Astrocyte of the spinal cord (primary cell): Measurements from ENCODE around the gene GPBP1.
"Not testable (repeated sequence)": the region's sequence is repeated elsewhere in the genome, so short reads cannot be mapped to it uniquely, and the experiment has no call there.

ENCODE experiments used
- DNase-seq: peaks from one replicate; pipeline ENCODE4 v3.0.0; 2011; ENCODE audit warnings: low read depth, low spot score
- H3K4me3 ChIP-seq: 2 replicates; pipeline ENCODE4 v1.5.1; 2011; ENCODE audit warnings: low read depth, mild to moderate bottlenecking, low read length, moderate library complexity
- CTCF ChIP-seq: IDR thresholded peaks from 2 replicates; pipeline ENCODE4 v1.5.1; 2012; ENCODE audit warnings: low read depth, mild to moderate bottlenecking, low read length, inconsistent platforms
- in situ Hi-C: cut with HindIII; loops from 2 replicates; pipeline ENCODE4 v1.10.0; 2017; ENCODE audit warnings: low sequenced_read_pairs

The GPBP1 gene

GRCh38 chr5:57157666-57158065 is 16.2 kb upstream of the GPBP1 start:
- no peak overlapping the region for H3K4me3 ChIP-seq
- in situ Hi-C loops, result no loop called here
- DNase-seq, result no peak
- no peak for TF ChIP-seq CTCF

GRCh38 chr5:57163553-57164006 is 10.3 kb upstream of the GPBP1 start:
- TF ChIP-seq CTCF, result no peak
- no peak overlapping the region for H3K4me3 ChIP-seq
- in situ Hi-C loops, result no loop called here
- no peak for DNase-seq

- no peak for TF ChIP-seq CTCF
- DNase-seq, result no peak
- in situ Hi-C loops, result no loop called here
- no peak overlapping the region for H3K4me3 ChIP-seq
Observed at GRCh38 chr5:57164124-57164523, 9.7 kb upstream of the GPBP1 start.

DNA sequence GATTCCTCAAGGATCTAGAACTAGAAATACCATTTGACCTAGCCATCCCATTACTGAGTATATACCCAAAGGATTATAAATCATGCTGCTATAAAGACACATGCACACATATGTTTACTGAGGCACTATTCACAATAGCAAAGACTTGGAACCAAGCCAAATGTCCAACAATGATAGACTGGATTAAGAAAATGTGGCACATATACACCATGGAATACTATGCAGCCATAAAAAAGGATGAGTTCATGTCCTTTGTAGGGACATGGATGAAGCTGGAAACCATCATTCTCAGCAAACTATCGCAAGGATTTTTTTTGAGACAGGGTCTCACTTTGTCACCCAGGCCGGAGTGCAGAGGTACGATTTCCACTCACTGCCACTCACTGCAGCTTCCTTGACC is 8.7 kb upstream of the GPBP1 start:
- in situ Hi-C loops, H3K4me3 ChIP-seq, DNase-seq: not testable (repeated sequence)

DNA sequence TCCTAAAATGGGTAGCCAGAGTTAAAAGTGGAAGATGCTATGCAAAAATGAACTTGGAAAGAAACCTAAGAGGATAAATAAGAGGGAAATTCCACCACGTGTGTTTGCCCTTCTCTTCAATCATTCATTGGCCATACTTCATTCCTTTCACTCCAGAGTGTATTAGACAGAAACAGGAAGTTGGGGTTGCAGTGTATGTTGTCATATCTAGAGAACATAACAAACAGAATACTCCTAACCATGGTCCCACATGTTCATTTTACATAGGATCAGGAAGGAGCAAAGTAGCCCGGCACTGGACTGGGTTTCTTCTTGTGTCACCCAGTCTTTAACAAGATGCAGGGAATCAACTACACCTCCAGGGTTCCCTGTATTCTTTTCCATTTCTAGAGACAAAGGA is 7.6 kb upstream of the GPBP1 start:
- no peak overlapping the region for H3K4me3 ChIP-seq
- TF ChIP-seq CTCF, result no peak
- in situ Hi-C loops, result no loop called here
- no peak for DNase-seq

DNA sequence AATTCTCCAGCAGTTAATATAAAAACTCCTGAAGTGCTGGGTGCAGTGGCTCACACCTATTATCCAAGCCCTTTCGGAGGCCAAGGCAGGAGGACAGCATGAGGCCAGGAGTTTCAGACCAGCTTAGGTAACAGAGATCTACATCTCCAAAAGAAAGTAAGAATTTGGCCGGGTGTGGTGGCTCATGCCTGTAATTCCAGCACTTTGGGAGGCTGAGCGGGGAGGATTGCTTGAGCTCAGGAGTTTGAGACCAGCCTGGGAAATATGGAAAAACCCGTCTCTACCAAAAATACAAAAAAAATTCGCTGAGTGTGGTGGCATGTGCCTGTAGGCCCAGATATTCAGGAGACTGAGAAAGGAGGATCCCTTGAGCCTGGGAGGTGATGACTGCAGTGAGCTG is 6.7 kb upstream of the GPBP1 start:
- no peak for DNase-seq
- no peak overlapping the region for H3K4me3 ChIP-seq
- in situ Hi-C loops, result no loop called here
- TF ChIP-seq CTCF, result no peak

DNA sequence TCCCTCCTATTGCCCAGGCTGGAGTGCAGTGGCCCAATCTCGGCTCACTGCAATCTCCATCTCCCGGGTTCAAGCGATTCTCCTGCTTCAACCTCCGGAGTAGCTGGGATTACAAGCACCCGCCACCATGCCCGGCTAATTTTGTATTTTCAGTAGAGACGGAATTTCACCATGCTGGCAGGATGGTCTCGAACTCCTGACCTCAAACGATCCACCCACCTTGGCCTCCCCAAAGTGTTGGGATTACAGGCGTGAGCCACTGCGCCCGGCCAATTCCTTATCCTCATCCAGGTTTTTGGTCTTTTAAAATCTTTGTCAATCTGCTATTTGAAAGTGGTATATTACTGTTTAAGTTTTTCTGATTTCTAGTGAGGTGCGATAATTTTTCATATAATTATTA is 3.7 kb upstream of the GPBP1 start:
- H3K4me3 ChIP-seq, DNase-seq, in situ Hi-C loops: not testable (repeated sequence)

DNA sequence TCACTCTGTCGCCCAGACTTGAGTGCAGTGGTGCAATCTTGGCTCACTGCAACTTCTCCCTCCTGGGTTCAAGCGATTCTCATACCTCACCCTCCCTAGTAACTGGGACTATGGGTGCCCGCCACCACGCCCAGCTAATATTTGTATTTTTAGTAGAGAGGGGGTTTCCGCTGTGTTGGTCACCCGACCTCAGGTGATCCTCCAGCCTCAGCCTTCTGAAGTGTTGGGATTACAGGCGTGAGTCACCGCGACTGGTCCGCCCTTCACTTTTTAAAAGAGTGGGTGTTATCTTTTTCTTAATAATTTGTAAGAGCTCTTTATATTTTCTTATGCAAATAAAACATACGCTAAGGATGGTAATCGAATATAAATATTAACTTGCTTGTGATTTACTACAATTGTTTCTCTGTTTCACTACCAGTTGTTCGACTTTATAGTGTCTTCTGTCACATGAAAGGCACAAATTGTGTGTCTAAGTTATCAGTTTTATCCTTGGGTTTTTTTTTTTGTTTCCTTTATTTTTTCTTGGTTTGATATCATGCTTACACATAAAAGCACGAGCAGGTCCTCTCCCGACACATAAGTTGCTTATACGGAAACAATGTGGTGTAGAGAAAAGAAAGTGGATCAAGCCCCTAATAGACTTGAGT is 1.9 kb upstream of the GPBP1 start:
- no peak for TF ChIP-seq CTCF
- H3K4me3 ChIP-seq, result peak overlapping the region; percentile 79
- in situ Hi-C loops, result no loop called here
- DNase-seq, result no peak
